ENCODE results near the gene HMGCS1. TPM values are rescaled to one million over a fixed set of nuclear protein-coding genes. Genes with fewer than 3 reads are reported as not detected.
A peak's percentile ranks its signal among the peaks of the same experiment; 100 is the strongest.
"Not testable (repeated sequence)": the region's sequence is repeated elsewhere in the genome, so short reads cannot be mapped to it uniquely, and the experiment has no call there.

Gene HMGCS1
- total RNA-seq, 3 donors from 2014 or later (not counting 1 experiment from before 2014, with no cell fraction given): 53.0 to 105 (median 85.8) TPM

GRCh38 chr5:43338862-43339261 lies 25.6 kb upstream of the HMGCS1 start:
- 64% methylated on average over 1 of the region's 1 CpG for WGBS (ENCODE audit: insufficient coverage)
- ATAC-seq (no peak), DNase-seq (peak in 1 of 2 donors; percentile 1)
- TF ChIP-seq CTCF (IDR thresholded peaks at IDR 0.05): no peak
- Mint-ChIP-seq H3K27me3 (ENCODE audit: low read depth in 2 of 2) (peaks cover 12 to 15% of the 10 kb centered on the region in 2 donors), H3K36me3 (no peaks in the 10 kb centered on the region), H3K9me3 (peaks cover 6% of the 10 kb centered on the region in 2 donors), H3K27ac (no peak overlapping the region), H3K4me3 (no peak overlapping the region), H3K4me1 (no peaks in the 10 kb centered on the region)
- no peaks in the 10 kb centered on the region for H3K4me1 ChIP-seq (ENCODE audit: control insufficient read depth, insufficient read depth, low read length)
- intact Hi-C loops (cut with micrococcal nuclease): no loop called here
- H3K27me3 ChIP-seq (ENCODE audit: control insufficient read depth, insufficient read depth, low read length): no peaks in the 10 kb centered on the region
- no peak overlapping the region for H3K27ac ChIP-seq (ENCODE audit: low read length)
- no peak overlapping the region for H3K4me3 ChIP-seq (ENCODE audit: low read length)
- peaks cover 6% of the 10 kb centered on the region for H3K9me3 ChIP-seq (ENCODE audit: control insufficient read depth, insufficient read depth, low read length)
- no peaks in the 10 kb centered on the region for H3K36me3 ChIP-seq (ENCODE audit: control insufficient read depth, insufficient read depth, low read length)

GRCh38 chr5:43336159-43336558 lies 22.9 kb upstream of the HMGCS1 start:
- no peak overlapping the region for H3K27ac Mint-ChIP-seq
- WGBS (ENCODE audit: insufficient coverage): 65% methylated on average over 1 of the region's 2 CpGs
- Histone ChIP-seq H3K27ac (ENCODE audit: low read length) (no peak overlapping the region), H3K4me1 (ENCODE audit: control insufficient read depth, insufficient read depth, low read length) (no peaks in the 10 kb centered on the region), H3K27me3 (ENCODE audit: control insufficient read depth, insufficient read depth, low read length) (peaks cover 4% of the 10 kb centered on the region), H3K36me3 (ENCODE audit: control insufficient read depth, insufficient read depth, low read length) (no peaks in the 10 kb centered on the region), H3K4me3 (ENCODE audit: low read length) (no peak overlapping the region), H3K9me3 (ENCODE audit: control insufficient read depth, insufficient read depth, low read length) (peaks cover 6% of the 10 kb centered on the region)
- no peak for ATAC-seq
- DNase-seq: no peak
- intact Hi-C loops (cut with micrococcal nuclease): no loop called here
- no peaks in the 10 kb centered on the region for H3K4me1 Mint-ChIP-seq
- no peaks in the 10 kb centered on the region for H3K36me3 Mint-ChIP-seq
- peaks cover 22 to 26% of the 10 kb centered on the region in 2 donors for H3K27me3 Mint-ChIP-seq (ENCODE audit: low read depth in 2 of 2)
- peaks cover 3 to 9% of the 10 kb centered on the region in 2 donors for H3K9me3 Mint-ChIP-seq
- H3K4me3 Mint-ChIP-seq: no peak overlapping the region
- no peak for TF ChIP-seq CTCF (IDR thresholded peaks at IDR 0.05)

GRCh38 chr5:43335681-43336080 lies 22.5 kb upstream of the HMGCS1 start:
- H3K27ac Mint-ChIP-seq: no peak overlapping the region
- no peak for ATAC-seq
- intact Hi-C loops (cut with micrococcal nuclease): no loop called here
- no peak overlapping the region for H3K27ac ChIP-seq (ENCODE audit: low read length)
- H3K36me3 ChIP-seq (ENCODE audit: control insufficient read depth, insufficient read depth, low read length): no peaks in the 10 kb centered on the region
- no peaks in the 10 kb centered on the region for H3K4me1 ChIP-seq (ENCODE audit: control insufficient read depth, insufficient read depth, low read length)
- no peaks in the 10 kb centered on the region for H3K36me3 Mint-ChIP-seq
- peaks cover 3 to 9% of the 10 kb centered on the region in 2 donors for H3K9me3 Mint-ChIP-seq
- no peak for DNase-seq
- no peak overlapping the region for H3K4me3 Mint-ChIP-seq
- no peak for TF ChIP-seq CTCF (IDR thresholded peaks at IDR 0.05)
- H3K9me3 ChIP-seq (ENCODE audit: control insufficient read depth, insufficient read depth, low read length): peaks cover 6% of the 10 kb centered on the region
- 80% methylated on average over 4 of the region's 4 CpGs for WGBS (ENCODE audit: insufficient coverage)
- peaks cover 22 to 26% of the 10 kb centered on the region in 2 donors for H3K27me3 Mint-ChIP-seq (ENCODE audit: low read depth in 2 of 2)
- peaks cover 4% of the 10 kb centered on the region for H3K27me3 ChIP-seq (ENCODE audit: control insufficient read depth, insufficient read depth, low read length)
- no peak overlapping the region for H3K4me3 ChIP-seq (ENCODE audit: low read length)
- H3K4me1 Mint-ChIP-seq: no peaks in the 10 kb centered on the region

GRCh38 chr5:43332401-43332800 lies 19.2 kb upstream of the HMGCS1 start:
- H3K4me3 Mint-ChIP-seq: no peak overlapping the region
- TF ChIP-seq CTCF (IDR thresholded peaks at IDR 0.05): no peak
- H3K27ac Mint-ChIP-seq: no peak overlapping the region
- no peaks in the 10 kb centered on the region for H3K4me1 ChIP-seq (ENCODE audit: control insufficient read depth, insufficient read depth, low read length)
- intact Hi-C loops (cut with micrococcal nuclease): no loop called here
- ATAC-seq (no peak), DNase-seq (no peak)
- H3K36me3 ChIP-seq (ENCODE audit: control insufficient read depth, insufficient read depth, low read length): no peaks in the 10 kb centered on the region
- no peak overlapping the region for H3K27ac ChIP-seq (ENCODE audit: low read length)
- H3K9me3 ChIP-seq (ENCODE audit: control insufficient read depth, insufficient read depth, low read length): peaks cover 6% of the 10 kb centered on the region
- H3K36me3 Mint-ChIP-seq: no peaks in the 10 kb centered on the region
- no peaks in the 10 kb centered on the region for H3K4me1 Mint-ChIP-seq
- H3K27me3 Mint-ChIP-seq (ENCODE audit: low read depth in 2 of 2): peaks cover 21 to 31% of the 10 kb centered on the region in 2 donors
- peaks cover 4% of the 10 kb centered on the region for H3K27me3 ChIP-seq (ENCODE audit: control insufficient read depth, insufficient read depth, low read length)
- H3K9me3 Mint-ChIP-seq: peaks cover 3 to 6% of the 10 kb centered on the region in 2 donors
- no peak overlapping the region for H3K4me3 ChIP-seq (ENCODE audit: low read length)
- 100% methylated on average over 1 of the region's 1 CpG for WGBS (ENCODE audit: insufficient coverage)

- H3K4me3 ChIP-seq (ENCODE audit: low read length); intact Hi-C loops (cut with micrococcal nuclease); ATAC-seq; H3K36me3 ChIP-seq (ENCODE audit: control insufficient read depth, insufficient read depth, low read length); H3K27me3 ChIP-seq (ENCODE audit: control insufficient read depth, insufficient read depth, low read length); DNase-seq; H3K9me3 ChIP-seq (ENCODE audit: control insufficient read depth, insufficient read depth, low read length); H3K36me3 Mint-ChIP-seq; H3K4me3 Mint-ChIP-seq; H3K4me1 Mint-ChIP-seq; H3K27ac ChIP-seq (ENCODE audit: low read length); H3K27ac Mint-ChIP-seq; H3K4me1 ChIP-seq (ENCODE audit: control insufficient read depth, insufficient read depth, low read length); H3K9me3 Mint-ChIP-seq: not testable (repeated sequence)
- H3K27me3 Mint-ChIP-seq (ENCODE audit: low read depth in 2 of 2): peaks cover 21 to 23% of the 10 kb centered on the region in 2 donors
These were observed 12.4 kb upstream of the HMGCS1 start for GRCh38 chr5:43325624-43326023.
